LNCaP clone FGC (cell line): ENCODE results near the gene FAM241B.

Experiments used
- DNase-seq: peaks from one replicate; pipeline ENCODE4 v3.0.0-alpha.2; 2011; ENCODE audit warnings: low read depth
- H3K4me3 ChIP-seq: 2 replicates; pipeline ENCODE4 v1.5.1; 2011; ENCODE audit warnings: mild to moderate bottlenecking, low read depth, low read length, control low read depth
- CTCF ChIP-seq: IDR thresholded peaks from 2 replicates; pipeline ENCODE4 v1.5.1; 2012; ENCODE audit warnings: mild to moderate bottlenecking; ENCODE audit not compliant: control insufficient read depth, insufficient read depth; ENCODE audit errors: extremely low read depth

Gene FAM241B

GRCh38 chr10:69633673-69634635 is 3.9 kb downstream of the FAM241B start:
- no peak for DNase-seq
- H3K4me3 ChIP-seq: no peak overlapping the region
- no peak for TF ChIP-seq CTCF

GRCh38 chr10:69634759-69635425 is 4.8 kb downstream of the FAM241B start:
- DNase-seq: no peak
- TF ChIP-seq CTCF: no peak
- H3K4me3 ChIP-seq: no peak overlapping the region

- DNase-seq: no peak
- TF ChIP-seq CTCF: no peak
- no peak overlapping the region for H3K4me3 ChIP-seq
Measured at GRCh38 chr10:69635428-69636272, 5.6 kb downstream of the FAM241B start.

- H3K4me3 ChIP-seq: no peak overlapping the region
- no peak for DNase-seq
- TF ChIP-seq CTCF: no peak
Measured at GRCh38 chr10:69636273-69636575, 6.2 kb downstream of the FAM241B start.

GRCh38 chr10:69636626-69637605 is 6.9 kb downstream of the FAM241B start:
- peak; percentile 83 for TF ChIP-seq CTCF
- peak; percentile 23 for DNase-seq
- no peak overlapping the region for H3K4me3 ChIP-seq

- no peak for DNase-seq
- no peak for TF ChIP-seq CTCF
- H3K4me3 ChIP-seq: no peak overlapping the region
Measured at GRCh38 chr10:69638642-69639041, 8.6 kb downstream of the FAM241B start.
